ENCODE results near the gene HOXD10. TPM values are rescaled to one million over a fixed set of nuclear protein-coding genes. Genes with fewer than 3 reads are reported as not detected.

The HOXD10 gene
- total RNA-seq, 1 donor from 2014 or later: not detected

DNA sequence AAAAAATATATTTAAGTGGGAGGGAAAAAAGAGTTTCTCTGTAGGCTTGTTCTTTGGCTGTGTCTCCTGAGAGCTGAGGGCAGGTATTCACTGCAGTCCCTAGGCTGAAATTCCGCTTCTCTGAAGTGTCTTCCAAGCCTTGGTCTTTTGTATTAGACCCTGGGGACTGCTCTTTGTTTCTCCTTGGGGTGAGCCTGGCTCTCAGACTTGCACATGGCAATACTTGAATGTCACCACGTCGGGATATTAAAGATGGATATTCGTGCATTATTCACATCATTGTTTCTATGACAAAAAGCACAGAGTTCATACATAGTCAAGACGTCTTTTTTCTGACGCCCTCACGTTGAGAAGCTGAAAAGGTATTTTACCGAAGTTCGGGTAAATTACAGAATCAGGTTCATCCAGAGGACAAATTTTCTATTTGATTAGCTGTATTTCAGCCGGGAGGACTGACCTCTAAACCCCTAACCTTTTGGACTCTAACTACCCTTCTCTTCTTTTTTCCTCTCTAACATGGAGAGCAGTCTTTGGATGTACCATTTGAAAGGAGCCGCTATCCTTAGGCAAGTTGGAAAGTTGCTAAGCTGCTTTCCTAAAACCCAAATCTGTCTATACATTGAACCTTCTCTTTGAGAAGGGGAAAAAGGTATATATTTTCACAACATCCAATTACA lies 38.1 kb downstream of the HOXD10 start:
- Mint-ChIP-seq H3K27me3 (ENCODE audit: insufficient read depth) (peaks cover 74% of the 10 kb centered on the region), H3K4me1 (ENCODE audit: low read depth) (no peaks in the 10 kb centered on the region), H3K9me3 (no peaks in the 10 kb centered on the region), H3K4me3 (no peak overlapping the region), H3K36me3 (ENCODE audit: low read depth) (peaks cover 2% of the 10 kb centered on the region), H3K27ac (no peak overlapping the region)
- DNase-seq (ENCODE audit: low spot score): no peak
- intact Hi-C loops (cut with micrococcal nuclease): no loop called here

DNA sequence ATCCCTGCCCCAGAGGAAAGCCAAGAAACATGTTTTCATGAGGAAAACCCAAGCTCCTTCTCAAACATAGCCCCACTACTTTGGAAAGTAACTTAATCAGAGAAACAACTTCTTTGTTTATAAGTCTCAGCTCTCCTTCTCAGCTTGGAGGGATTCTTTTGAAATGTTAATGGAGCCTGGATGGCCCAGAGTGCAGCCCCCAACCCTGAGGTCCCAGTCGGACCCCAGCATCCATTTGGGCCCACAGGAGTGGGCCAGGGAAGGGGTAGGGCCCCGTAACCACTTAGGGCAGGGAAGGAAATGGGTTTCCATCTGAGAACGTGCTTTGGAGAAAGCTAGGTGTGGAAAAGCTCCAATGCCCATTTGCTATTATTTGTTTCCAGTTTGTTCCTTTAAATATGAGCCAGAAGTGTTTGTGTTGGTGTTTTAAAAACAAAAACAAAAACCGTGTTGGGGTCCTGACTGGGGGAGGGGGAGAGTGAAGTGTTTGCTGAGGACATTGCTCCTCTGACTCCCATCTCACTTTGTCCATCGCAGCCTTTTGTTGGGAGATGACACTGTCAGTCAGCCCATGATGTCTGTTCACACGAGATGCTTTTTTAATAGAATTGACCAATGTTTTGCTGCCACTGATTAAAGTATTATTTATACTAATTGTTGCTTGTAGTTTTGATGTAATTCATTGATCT lies 38.9 kb downstream of the HOXD10 start:
- no peak for DNase-seq (ENCODE audit: low spot score)
- H3K9me3 Mint-ChIP-seq: no peaks in the 10 kb centered on the region
- no peaks in the 10 kb centered on the region for H3K4me1 Mint-ChIP-seq (ENCODE audit: low read depth)
- no peak overlapping the region for H3K27ac Mint-ChIP-seq
- H3K4me3 Mint-ChIP-seq: no peak overlapping the region
- H3K27me3 Mint-ChIP-seq (ENCODE audit: insufficient read depth): peaks cover 71% of the 10 kb centered on the region
- intact Hi-C loops (cut with micrococcal nuclease): loop anchor here (2.0 kb wide), 1 partner anchor 23 kb away; no protein-coding TSS in a partner anchor
- peaks cover 2% of the 10 kb centered on the region for H3K36me3 Mint-ChIP-seq (ENCODE audit: low read depth)

DNA sequence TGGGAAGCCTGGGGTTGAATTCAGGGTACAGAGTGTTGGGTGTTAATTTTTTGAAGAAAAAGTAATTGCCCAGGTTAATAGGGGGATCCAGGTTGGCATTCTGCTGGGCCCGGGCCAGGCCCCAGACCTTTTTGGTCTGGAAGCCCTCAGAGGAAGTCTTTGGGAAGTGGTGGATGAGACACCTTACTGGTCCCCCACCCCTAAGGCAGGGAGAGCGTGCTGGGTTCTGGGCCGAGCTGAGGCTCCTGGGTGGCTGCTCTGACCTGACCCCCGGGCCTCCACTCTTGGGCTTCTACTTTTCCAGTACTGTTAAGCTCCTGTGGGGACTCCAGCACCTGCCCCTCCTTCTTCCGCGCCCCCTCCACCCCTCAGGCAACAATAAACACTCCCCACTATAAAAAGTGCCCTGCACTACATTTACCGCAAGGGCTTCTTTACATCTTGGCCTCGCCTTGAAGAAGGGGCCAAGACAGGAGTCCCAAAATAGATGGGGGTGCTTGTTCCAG lies 39.8 kb downstream of the HOXD10 start:
- H3K27ac Mint-ChIP-seq: peak overlapping the region; percentile 40
- H3K4me3 Mint-ChIP-seq: no peak overlapping the region
- H3K27me3 Mint-ChIP-seq (ENCODE audit: insufficient read depth): peaks cover 72% of the 10 kb centered on the region
- no peaks in the 10 kb centered on the region for H3K9me3 Mint-ChIP-seq
- no peaks in the 10 kb centered on the region for H3K4me1 Mint-ChIP-seq (ENCODE audit: low read depth)
- peaks cover 2% of the 10 kb centered on the region for H3K36me3 Mint-ChIP-seq (ENCODE audit: low read depth)
- intact Hi-C loops (cut with micrococcal nuclease): loop anchor here (2.0 kb wide), 1 partner anchor 24 kb away; no protein-coding TSS in a partner anchor
- DNase-seq (ENCODE audit: low spot score): no peak

DNA sequence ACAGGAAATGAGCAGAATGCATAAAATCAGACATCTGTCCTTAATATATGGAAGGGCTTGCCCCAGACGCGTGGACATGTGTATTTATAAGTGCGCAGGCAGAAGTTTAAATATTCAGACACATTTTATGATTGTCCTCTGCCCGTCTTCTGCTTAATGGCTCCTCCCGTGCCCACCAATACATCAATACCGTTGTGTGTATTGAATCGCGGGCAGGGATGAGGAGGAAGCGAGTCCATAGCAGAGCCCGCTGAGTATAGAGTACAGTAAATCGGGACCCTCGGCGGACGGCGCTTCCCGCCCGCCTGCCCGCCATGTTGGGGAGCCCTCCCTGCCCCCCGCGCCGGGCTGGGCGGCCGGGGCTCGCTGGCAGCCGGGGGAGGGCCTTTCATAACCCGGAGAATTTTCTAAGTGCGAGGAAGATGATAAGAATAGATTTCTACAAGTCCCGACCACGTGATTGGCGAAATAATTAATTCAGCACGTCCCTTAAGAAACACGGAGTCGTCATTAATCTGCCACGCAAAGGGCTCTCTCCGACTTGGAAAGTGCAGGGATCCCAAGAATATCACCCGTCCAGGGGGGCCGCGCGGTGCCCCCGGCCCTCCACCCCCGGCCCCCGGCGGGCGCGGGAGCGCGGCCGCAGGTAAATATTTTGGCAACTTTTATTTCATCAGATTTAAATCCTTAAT lies 40.4 kb downstream of the HOXD10 start, which contains the start of gene HOXD3:
HOXD3 (plus strand) TSS at position 501 of the 692 bp plus-strand sequence. CDS start 11,808 bp downstream, outside the sequence.
- Mint-ChIP-seq H3K27me3 (ENCODE audit: insufficient read depth) (peaks cover 71% of the 10 kb centered on the region), H3K4me1 (ENCODE audit: low read depth) (no peaks in the 10 kb centered on the region), H3K9me3 (no peaks in the 10 kb centered on the region), H3K4me3 (no peak within 1 kb of the TSS), H3K27ac (peak within 1 kb of the TSS; percentile 85), H3K36me3 (ENCODE audit: low read depth) (peaks cover 2% of the 10 kb centered on the region)
- intact Hi-C loops (cut with micrococcal nuclease): loop anchor here (2.0 kb wide), 1 partner anchor 24 kb away; no protein-coding TSS in a partner anchor
- DNase-seq (ENCODE audit: low spot score): no peak

DNA sequence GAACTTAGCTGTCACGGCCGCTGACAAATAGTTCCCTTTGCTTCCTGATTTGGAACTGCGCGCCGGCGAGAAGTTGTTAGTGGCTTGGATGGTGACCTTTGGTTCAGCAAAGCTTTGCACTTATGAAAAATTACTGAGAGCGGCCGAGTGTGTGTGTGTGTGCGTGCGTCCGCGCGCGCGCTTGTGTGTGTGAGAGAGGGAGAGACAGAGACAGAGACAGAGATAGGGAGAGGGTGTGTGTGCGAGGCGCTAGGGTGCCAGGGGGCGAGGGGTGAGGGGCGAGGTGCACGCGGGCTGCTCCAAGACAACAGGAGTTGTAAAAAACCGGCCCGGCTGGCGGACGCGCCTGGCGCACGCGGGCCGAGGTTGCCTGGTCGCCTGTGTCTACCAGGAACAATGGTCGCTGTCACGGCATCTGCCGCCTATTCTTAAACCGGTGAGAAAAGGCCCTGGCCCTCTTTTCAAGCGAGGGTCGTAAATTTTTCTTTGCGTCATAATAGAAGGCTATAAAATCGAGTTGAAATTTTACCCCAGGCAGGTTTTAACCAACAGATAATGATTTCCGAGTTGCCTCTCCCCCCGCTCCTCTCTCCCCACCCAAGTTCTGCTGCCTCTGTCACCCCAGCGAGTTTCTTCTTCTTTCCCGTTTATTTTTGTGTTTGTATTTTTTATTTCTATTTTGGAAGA lies 41.1 kb downstream of the HOXD10 start:
- intact Hi-C loops (cut with micrococcal nuclease): loop anchor here (2.0 kb wide), 1 partner anchor 25 kb away; no protein-coding TSS in a partner anchor
- no peak for DNase-seq (ENCODE audit: low spot score)
- Mint-ChIP-seq H3K27ac (peak overlapping the region; percentile 85), H3K4me3 (no peak overlapping the region), H3K27me3 (ENCODE audit: insufficient read depth) (peaks cover 72% of the 10 kb centered on the region), H3K36me3 (ENCODE audit: low read depth) (peaks cover 2% of the 10 kb centered on the region), H3K4me1 (ENCODE audit: low read depth) (no peaks in the 10 kb centered on the region), H3K9me3 (no peaks in the 10 kb centered on the region)

DNA sequence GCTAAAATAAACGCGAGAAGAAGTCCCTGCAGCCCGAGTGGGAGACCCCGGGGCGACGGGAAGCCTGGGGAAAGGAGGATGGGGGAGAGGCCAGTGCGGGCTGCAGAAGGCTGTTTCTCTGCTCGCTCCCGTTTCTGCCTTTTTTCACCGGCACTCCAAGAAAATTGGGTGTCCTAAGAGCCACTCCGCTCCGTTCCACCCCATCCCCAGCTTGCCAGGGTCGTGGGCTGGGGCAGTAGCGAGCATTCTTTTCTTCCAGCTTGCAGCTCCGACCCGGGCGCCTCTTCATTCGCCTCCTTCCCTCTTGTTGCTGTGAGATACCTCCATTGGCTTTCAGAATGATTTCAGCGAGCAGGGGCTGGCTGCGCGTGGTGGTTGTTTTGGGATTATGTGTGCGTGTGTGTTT lies 41.6 kb downstream of the HOXD10 start:
- no peak for DNase-seq (ENCODE audit: low spot score)
- Mint-ChIP-seq H3K9me3 (no peaks in the 10 kb centered on the region), H3K4me1 (ENCODE audit: low read depth) (no peaks in the 10 kb centered on the region), H3K4me3 (no peak overlapping the region), H3K27me3 (ENCODE audit: insufficient read depth) (peaks cover 73% of the 10 kb centered on the region), H3K27ac (peak overlapping the region; percentile 85), H3K36me3 (ENCODE audit: low read depth) (peaks cover 2% of the 10 kb centered on the region)
- intact Hi-C loops (cut with micrococcal nuclease): no loop called here

DNA sequence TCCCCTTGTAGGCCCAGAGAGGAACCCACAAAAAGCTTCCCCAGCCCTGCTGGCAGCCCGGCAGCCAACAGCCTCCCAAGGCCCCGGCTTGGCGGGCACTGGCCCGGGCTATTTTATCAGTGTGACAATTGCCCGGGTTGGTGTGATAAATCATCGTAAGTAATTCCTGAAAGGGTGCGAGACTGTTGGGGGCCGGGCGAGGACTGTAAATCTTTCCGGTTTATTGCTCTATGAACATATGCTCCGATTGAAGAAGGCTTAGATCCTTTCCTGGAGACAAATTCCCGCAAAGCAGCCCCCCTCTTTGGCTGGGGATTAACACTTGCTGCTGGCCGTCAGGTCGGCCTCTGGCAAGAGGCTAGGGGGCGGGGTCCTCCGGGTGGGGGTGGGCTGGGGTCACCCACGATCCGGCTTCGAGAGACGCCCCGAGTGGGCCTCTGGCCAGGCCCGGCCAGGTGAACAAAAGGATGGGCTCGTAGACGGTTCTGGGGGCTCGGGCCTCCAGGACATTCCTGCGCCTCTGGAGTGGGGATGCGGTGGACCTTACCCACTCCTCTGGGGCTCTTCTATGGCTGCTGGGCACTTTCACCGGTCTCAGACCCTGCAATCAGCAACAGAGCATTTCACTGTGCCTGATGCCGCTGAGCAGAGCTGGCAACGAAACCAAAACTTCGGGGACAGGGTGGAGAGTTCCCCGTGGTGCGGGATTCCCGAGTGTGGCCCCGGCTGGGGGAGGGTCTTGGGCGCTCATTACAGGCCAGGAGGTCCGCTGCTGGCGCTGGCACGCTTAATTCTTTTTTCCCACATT lies 42.5 kb downstream of the HOXD10 start:
- Mint-ChIP-seq H3K36me3 (ENCODE audit: low read depth) (peaks cover 5% of the 10 kb centered on the region), H3K9me3 (peaks cover 4% of the 10 kb centered on the region), H3K27ac (no peak overlapping the region), H3K4me1 (ENCODE audit: low read depth) (no peaks in the 10 kb centered on the region), H3K4me3 (no peak overlapping the region), H3K27me3 (ENCODE audit: insufficient read depth) (peaks cover 78% of the 10 kb centered on the region)
- intact Hi-C loops (cut with micrococcal nuclease): no loop called here
- no peak for DNase-seq (ENCODE audit: low spot score)

DNA sequence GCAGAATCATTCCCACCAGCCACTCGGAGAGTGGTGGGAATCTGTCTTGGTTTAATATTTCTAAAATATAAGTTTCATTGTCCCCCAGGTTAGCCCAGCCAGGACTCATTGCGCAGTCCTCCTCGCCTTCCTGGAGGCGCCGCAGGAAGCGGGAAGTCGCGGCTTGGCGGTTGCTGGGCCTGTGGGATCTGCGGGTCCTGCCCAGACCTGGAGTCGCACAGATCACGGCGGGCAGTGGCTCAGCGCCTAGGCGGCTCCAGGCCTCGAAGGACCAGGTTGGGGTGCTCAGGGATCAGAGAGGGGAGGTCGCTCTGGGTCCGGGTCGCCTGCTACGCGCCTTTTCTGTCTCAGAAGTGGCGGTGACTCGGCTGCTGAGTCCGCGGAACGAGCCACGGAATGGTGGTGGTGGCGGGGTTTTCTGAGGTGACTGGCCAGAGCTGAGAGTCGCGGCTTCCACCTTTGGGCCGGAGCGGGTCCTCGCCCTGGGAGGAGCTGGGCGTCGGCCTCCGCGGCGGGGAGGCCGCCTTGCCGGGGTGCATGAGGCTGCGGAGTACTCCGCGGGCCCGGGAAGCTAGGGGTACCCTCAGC lies 43.2 kb downstream of the HOXD10 start:
- Mint-ChIP-seq H3K4me1 (ENCODE audit: low read depth) (no peaks in the 10 kb centered on the region), H3K4me3 (no peak overlapping the region), H3K9me3 (peaks cover 7% of the 10 kb centered on the region), H3K27ac (no peak overlapping the region), H3K27me3 (ENCODE audit: insufficient read depth) (peaks cover 78% of the 10 kb centered on the region), H3K36me3 (ENCODE audit: low read depth) (peaks cover 7% of the 10 kb centered on the region)
- no peak for DNase-seq (ENCODE audit: low spot score)
- intact Hi-C loops (cut with micrococcal nuclease): loop anchor here (5.0 to 10.0 kb wide), 2 partner anchors 45 to 1827 kb away; partner anchors contain the start of genes HOXD10 and SP9

DNA sequence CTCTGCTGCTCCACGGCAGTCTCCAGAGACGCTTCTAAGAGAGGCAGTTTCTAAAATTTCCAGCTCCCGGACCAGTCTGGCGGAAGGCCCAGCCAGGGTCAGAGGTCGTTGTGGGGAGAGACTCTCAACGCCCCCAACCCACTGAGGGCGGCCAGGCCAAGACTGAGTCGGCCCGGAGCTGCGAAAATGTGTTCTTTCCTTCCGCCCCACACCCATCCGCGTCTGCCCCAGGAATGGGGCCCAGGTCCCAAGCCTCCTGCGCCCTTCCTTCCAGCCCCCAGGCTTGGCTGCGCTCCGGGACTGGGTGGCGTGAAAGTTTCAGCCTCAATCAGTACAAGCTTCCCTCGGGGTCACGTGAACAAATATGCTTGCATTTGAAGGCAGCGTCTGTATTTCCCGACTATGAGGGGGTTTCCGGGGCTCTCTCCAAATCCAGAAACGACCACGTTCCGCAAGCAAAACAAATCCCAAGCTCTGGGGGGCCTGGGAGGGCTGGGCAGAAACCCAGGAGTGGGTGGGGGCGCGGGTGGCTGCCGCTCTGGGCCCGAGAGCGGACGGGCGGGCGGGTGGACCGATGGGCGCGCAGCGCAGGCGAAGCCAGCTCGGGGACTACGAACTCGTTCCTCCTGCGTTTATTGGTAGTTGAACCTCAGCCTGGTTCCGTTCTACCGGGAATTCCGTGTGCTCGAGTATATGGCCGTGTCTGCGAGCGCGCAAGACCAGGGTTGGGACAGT lies 43.8 kb downstream of the HOXD10 start:
- Mint-ChIP-seq H3K27me3 (ENCODE audit: insufficient read depth) (peaks cover 78% of the 10 kb centered on the region), H3K4me3 (no peak overlapping the region), H3K9me3 (peaks cover 7% of the 10 kb centered on the region), H3K36me3 (ENCODE audit: low read depth) (peaks cover 7% of the 10 kb centered on the region), H3K27ac (no peak overlapping the region), H3K4me1 (ENCODE audit: low read depth) (no peaks in the 10 kb centered on the region)
- intact Hi-C loops (cut with micrococcal nuclease): loop anchor here (5.0 to 10.0 kb wide), 2 partner anchors 46 to 1828 kb away; partner anchors contain the start of genes HOXD10 and SP9
- no peak for DNase-seq (ENCODE audit: low spot score)

DNA sequence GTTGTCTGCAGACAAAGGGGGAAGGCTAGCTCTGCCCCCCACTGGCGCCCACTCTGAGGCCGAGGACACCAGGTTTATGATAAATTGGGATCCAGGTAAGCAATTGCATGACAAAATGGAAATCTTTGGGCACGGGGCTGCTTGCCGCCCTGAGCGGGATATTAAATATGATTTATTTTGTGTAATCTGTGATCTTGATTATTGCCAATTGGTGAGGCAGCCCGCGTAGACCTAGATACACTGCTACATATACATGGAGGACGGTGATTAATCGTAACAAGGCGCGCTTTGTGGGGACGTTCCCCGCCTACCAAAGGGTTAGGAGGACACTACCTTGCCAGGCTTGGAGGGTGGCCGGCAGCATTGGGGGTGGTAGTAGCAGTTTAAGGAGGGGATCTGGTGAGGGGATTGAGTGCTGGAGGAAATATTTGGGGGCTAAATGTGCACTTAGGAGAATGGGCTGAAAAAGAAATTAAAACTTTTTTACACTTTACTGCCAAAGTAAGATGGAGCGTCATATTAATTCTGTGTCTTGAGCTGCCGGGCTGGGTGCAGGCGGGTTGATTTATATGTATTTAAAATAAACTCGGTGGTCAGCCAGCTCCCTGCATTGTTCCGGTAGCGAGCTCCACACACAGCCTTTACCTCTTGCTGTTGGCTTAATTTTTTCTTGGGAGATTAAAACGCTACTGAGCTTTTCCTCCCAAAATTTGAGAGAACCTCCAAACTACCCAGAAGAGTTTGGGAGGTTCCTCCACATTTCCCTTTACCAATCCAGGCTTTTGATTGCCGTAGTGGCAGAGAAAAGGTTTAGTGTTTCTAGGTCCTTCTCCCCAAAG lies 44.6 kb downstream of the HOXD10 start:
- Mint-ChIP-seq H3K4me1 (ENCODE audit: low read depth) (no peaks in the 10 kb centered on the region), H3K36me3 (ENCODE audit: low read depth) (peaks cover 7% of the 10 kb centered on the region), H3K27ac (no peak overlapping the region), H3K4me3 (no peak overlapping the region), H3K27me3 (ENCODE audit: insufficient read depth) (peaks cover 78% of the 10 kb centered on the region), H3K9me3 (peaks cover 7% of the 10 kb centered on the region)
- no peak for DNase-seq (ENCODE audit: low spot score)
- intact Hi-C loops (cut with micrococcal nuclease): loop anchor here (5.0 to 10.0 kb wide), 2 partner anchors 46 to 1829 kb away; partner anchors contain the start of genes HOXD10 and SP9
